MCF 10A (cell line): Measurements from ENCODE around the gene PDZD7. TPM values are rescaled to one million over a fixed set of nuclear protein-coding genes. Genes with fewer than 3 reads are reported as not detected.
A peak's percentile ranks its signal among the peaks of the same experiment; 100 is the strongest.

Experiments
- BruUV-seq: library from RNA; stranded (reverse); fragments of 400-500 nt; replicated peaks from 2 replicates; lab custom pipeline; 2021; lab: Mats Ljungman, UMichigan
- CTCF ChIA-PET: fragments of 300-600 bp; sonication (Branson Sonifier 250); formaldehyde crosslinking; extraction: SDS; loops from one replicate; lab custom pipeline; 2021; ENCODE audit warnings: antibody characterized with exemption, inconsistent platforms; lab: Yijun Ruan, JAX
- POLR2A ChIA-PET: fragments of 300-600, 350-650 bp; sonication (Branson Sonifier 250); formaldehyde crosslinking; extraction: SDS; loops from one replicate; lab custom pipeline; 2020; ENCODE audit warnings: antibody characterized with exemption, inconsistent platforms; lab: Yijun Ruan, JAX
- DNase-seq: peaks from one replicate; pipeline ENCODE4 v3.0.0-alpha.2; 2018; ENCODE audit not compliant: unreplicated experiment
- H3K27ac Mint-ChIP-seq: one replicate; pipeline ENCODE4 v1.8.0; 2022; ENCODE audit warnings: mild to moderate bottlenecking, low read depth, mixed read lengths; ENCODE audit not compliant: unreplicated experiment
- H3K27me3 Mint-ChIP-seq: one replicate; pipeline ENCODE4 v1.8.0; 2022; ENCODE audit warnings: mixed read lengths; ENCODE audit not compliant: insufficient read depth, unreplicated experiment
- H3K36me3 Mint-ChIP-seq: one replicate; pipeline ENCODE4 v1.8.0; 2022; ENCODE audit warnings: mild to moderate bottlenecking, moderate library complexity, mixed read lengths; ENCODE audit not compliant: insufficient read depth, unreplicated experiment
- H3K4me1 Mint-ChIP-seq: one replicate; pipeline ENCODE4 v1.8.0; 2022; ENCODE audit warnings: mixed read lengths; ENCODE audit not compliant: insufficient read depth, unreplicated experiment
- H3K4me3 Mint-ChIP-seq: one replicate; pipeline ENCODE4 v1.8.0; 2022; ENCODE audit warnings: mild to moderate bottlenecking, moderate library complexity, mixed read lengths; ENCODE audit not compliant: unreplicated experiment
- H3K9me3 Mint-ChIP-seq: one replicate; pipeline ENCODE4 v1.8.0; 2022; ENCODE audit warnings: mixed read lengths; ENCODE audit not compliant: unreplicated experiment
- CTCF ChIP-seq: fragments of 200-600 bp; IDR thresholded peaks from one replicate; pipeline ENCODE4 v1.8.0; 2022; ENCODE audit warnings: antibody characterized with exemption, mild to moderate bottlenecking; ENCODE audit not compliant: unreplicated experiment
- intact Hi-C: fragments of 100-400 bp; cut with micrococcal nuclease; formaldehyde crosslinking; loops from 2 replicates; pipeline ENCODE4 v1.14.1; 2022
- total RNA-seq: library from RNA; stranded (reverse); gene quantifications from 2 replicates; pipeline ENCODE4 v1.2.3, GENCODE V29; 2022

The PDZD7 gene
- total RNA-seq, 1 experiment from 2014 or later: 0.58 TPM

- intact Hi-C loops: no loop called here
- no peaks in the 10 kb centered on the region for H3K9me3 Mint-ChIP-seq
- peaks cover 5% of the 10 kb centered on the region for H3K36me3 Mint-ChIP-seq
- no peak overlapping the region for H3K27ac Mint-ChIP-seq
- CTCF ChIA-PET: interaction anchor here (0.7 to 13.2 kb wide), 7 partner anchors 8 to 79 kb away, joined by 3 to 234 read pairs (median 24); no protein-coding TSS in a partner anchor
- TF ChIP-seq CTCF: peak; percentile 19
- DNase-seq: no peak
- POLR2A ChIA-PET: interaction anchor here (0.7 to 6.7 kb wide), 5 partner anchors 20 to 573 kb away, joined by 3 to 55 read pairs (median 15); partner anchors contain the start of genes PDZD7 and SFXN3
- BruUV-seq: no TSS peak
- no peaks in the 10 kb centered on the region for H3K27me3 Mint-ChIP-seq
- peaks cover 25% of the 10 kb centered on the region for H3K4me1 Mint-ChIP-seq
- peak overlapping the region; percentile 95 for H3K4me3 Mint-ChIP-seq
Measured at GRCh38 chr10:101062232-101063049, 31.5 kb upstream of the PDZD7 start.

- H3K9me3 Mint-ChIP-seq: no peaks in the 10 kb centered on the region
- POLR2A ChIA-PET: interaction anchor here (0.6 to 3.0 kb wide), 7 partner anchors 10 to 457 kb away, joined by 3 to 36 read pairs (median 7); partner anchors contain the start of genes PDZD7 and SFXN3
- no TSS peak for BruUV-seq
- peak; percentile 59 for DNase-seq
- H3K4me1 Mint-ChIP-seq: peaks cover 25% of the 10 kb centered on the region
- H3K4me3 Mint-ChIP-seq: peak within 1 kb of the TSS; percentile 95
- H3K27ac Mint-ChIP-seq: peak within 1 kb of the TSS; percentile 97
- H3K36me3 Mint-ChIP-seq: peaks cover 5% of the 10 kb centered on the region
- intact Hi-C loops: no loop called here
- H3K27me3 Mint-ChIP-seq: no peaks in the 10 kb centered on the region
- no peak for TF ChIP-seq CTCF
- CTCF ChIA-PET: interaction anchor here (1.2 to 13.2 kb wide), 4 partner anchors 10 to 80 kb away, joined by 3 to 234 read pairs (median 45); no protein-coding TSS in a partner anchor
Measured at GRCh38 chr10:101061624-101062231, 30.8 kb upstream of the PDZD7 start, which contains the start of gene KAZALD1. KAZALD1 (plus strand) TSS chr10:101061989; CDS start chr10:101062593, 604 bp downstream.

- Mint-ChIP-seq H3K9me3 (no peaks in the 10 kb centered on the region), H3K4me3 (peak overlapping the region; percentile 95), H3K27ac (peak overlapping the region; percentile 97), H3K36me3 (peaks cover 5% of the 10 kb centered on the region), H3K4me1 (peaks cover 25% of the 10 kb centered on the region), H3K27me3 (no peaks in the 10 kb centered on the region)
- DNase-seq: peak; percentile 93
- BruUV-seq: TSS peak; percentile 61
- CTCF ChIA-PET: interaction anchor here (0.6 to 13.2 kb wide), 17 partner anchors 6 to 520 kb away, joined by 3 to 234 read pairs (median 6); no protein-coding TSS in a partner anchor
- no peak for TF ChIP-seq CTCF
- intact Hi-C loops: loop anchor here (1.0 kb wide), 2 partner anchors 7 to 81 kb away; no protein-coding TSS in a partner anchor
- POLR2A ChIA-PET: interaction anchor here (0.6 to 3.0 kb wide), 9 partner anchors 7 to 457 kb away, joined by 3 to 36 read pairs (median 6); partner anchors contain the start of genes PDZD7 and SFXN3
Measured at GRCh38 chr10:101060951-101061623, 30.2 kb upstream of the PDZD7 start.
